Adrenal gland (tissue), 12 donors: ENCODE results near the gene TAGLN2. TPM values are rescaled to one million over a fixed set of nuclear protein-coding genes. Genes with fewer than 3 reads are reported as not detected.
A peak's percentile ranks its signal among the peaks of the same experiment; 100 is the strongest.

Experiments
- DNase-seq, 7 donors: peaks; one replicate each; pipeline ENCODE4 v3.0.0-alpha.2; 2019 to 2020
- H3K27ac ChIP-seq, 5 donors: fragments of 200-600 bp; sonication (generic) in 4 of 5; 1 replicate in 3 of 5; 2 replicates in 2 of 5; pipeline versions ENCODE4 v1.5.1 to v1.8.0; 2016 to 2020; ENCODE audit warnings: mild to moderate bottlenecking in 1 of 5
- H3K27me3 ChIP-seq: fragments of 200-600 bp; 2 replicates; pipeline ENCODE4 v1.8.0; 2021
- H3K36me3 ChIP-seq, 2 donors: fragments of 200-600 bp; replicated peaks in 1 of 2; 1 replicate in 1 of 2; 2 replicates in 1 of 2; pipeline versions ENCODE4 v1.5.1 to v1.8.0; 2018 to 2022
- H3K4me1 ChIP-seq, 2 donors: fragments of 200-600 bp; replicated peaks in 1 of 2; 1 replicate in 1 of 2; 2 replicates in 1 of 2; pipeline versions ENCODE4 v1.5.1 to v1.8.0; 2018 to 2021
- H3K4me3 ChIP-seq, 4 donors: fragments of 200-600 bp; sonication (generic) in 3 of 4; one replicate each; pipeline ENCODE4 v1.5.1; 2016 to 2018
- H3K9me3 ChIP-seq, 3 donors: fragments of 200-600 bp; sonication (generic) in 1 of 3; replicated peaks in 1 of 3; 1 replicate in 2 of 3; 2 replicates in 1 of 3; pipeline versions ENCODE4 v1.5.1 to v1.8.0; 2016 to 2021
- POLR2A ChIP-seq, 2 donors: fragments of 450-650 bp; IDR thresholded peaks; one replicate each; pipeline ENCODE4 v1.6.1; 2017; ENCODE audit warnings: antibody characterized with exemption in 2 of 2, mild to moderate bottlenecking in 2 of 2, moderate library complexity in 1 of 2
- WGBS, 4 donors: extraction: QIAGEN DNeasy Blood & Tissue Kit in 2 of 4; methylation state at CpG; one replicate each; pipeline versions ENCODE4 v1.1.5 to v1.1.7; 2013 to 2017; 5-methylcytosine and 5-hydroxymethylcytosine counted together
- intact Hi-C, 2 donors: fragments of 100-400 bp; cut with DNase I; formaldehyde crosslinking; loops; one replicate each; pipeline versions ENCODE4 v1.14.1 to v1.15.0; 2022 to 2023
- polyA plus RNA-seq, 3 donors: library from polyadenylated mRNA; stranded (reverse); fragments of 200-250 nt in 2 of 3; fragments of 350-450 nt in 1 of 3; fragmentation: Illumina TruSeq in 1 of 3; extraction: RNeasy Lipid Tissue Mini Kit (QIAGEN cat#74804) in 1 of 3; gene quantifications; one replicate each; pipeline ENCODE4 v1.2.3, GENCODE V29; 2013 to 2014
- total RNA-seq, 9 donors: library from RNA; depleted of rRNA in 4 of 9; stranded (reverse); fragments of >200 nt in 4 of 9; fragments of 120-200 nt in 1 of 9; fragmentation: NEBNext Ultra II Directional in 1 of 9; extraction: Animal tissue kit (Norgen Biotek cat#: 25700) in 1 of 9; gene quantifications; one replicate each; pipeline versions ENCODE4 v1.1.0 to v1.2.4, GENCODE V29; 2013 to 2023
- TF ChIP-seq, protein P1 (sequence below), 6 experiments: fragments of 450-650 bp in 4 of 6; fragments of 200-600 bp in 2 of 6; sonication (generic) in 1 of 6; IDR thresholded peaks; 1 replicate in 5 of 6; 2 replicates in 1 of 6; pipeline versions ENCODE4 v1.5.1 to v1.8.0; 2016 to 2021; ENCODE audit warnings: antibody characterized with exemption in 6 of 6, mild to moderate bottlenecking in 2 of 6, moderate library complexity in 1 of 6
- donor health status: healthy with polysubstance abuse.
- donor health status: Bipolar disorder and iron deficiency.
- donor health status: DM: yes; HTN: yes; CAD: no.
- donor health status: DM: no; HTN: no; CAD: no.
- donor health status: DM: no; HTN: no; CAD: no.
- donor health status: DM: yes; HTN: yes; CAD: no.

Gene TAGLN2
- total and polyA plus RNA-seq, 12 donors, result 42.3 to 215 (median 143) TPM

DNA sequence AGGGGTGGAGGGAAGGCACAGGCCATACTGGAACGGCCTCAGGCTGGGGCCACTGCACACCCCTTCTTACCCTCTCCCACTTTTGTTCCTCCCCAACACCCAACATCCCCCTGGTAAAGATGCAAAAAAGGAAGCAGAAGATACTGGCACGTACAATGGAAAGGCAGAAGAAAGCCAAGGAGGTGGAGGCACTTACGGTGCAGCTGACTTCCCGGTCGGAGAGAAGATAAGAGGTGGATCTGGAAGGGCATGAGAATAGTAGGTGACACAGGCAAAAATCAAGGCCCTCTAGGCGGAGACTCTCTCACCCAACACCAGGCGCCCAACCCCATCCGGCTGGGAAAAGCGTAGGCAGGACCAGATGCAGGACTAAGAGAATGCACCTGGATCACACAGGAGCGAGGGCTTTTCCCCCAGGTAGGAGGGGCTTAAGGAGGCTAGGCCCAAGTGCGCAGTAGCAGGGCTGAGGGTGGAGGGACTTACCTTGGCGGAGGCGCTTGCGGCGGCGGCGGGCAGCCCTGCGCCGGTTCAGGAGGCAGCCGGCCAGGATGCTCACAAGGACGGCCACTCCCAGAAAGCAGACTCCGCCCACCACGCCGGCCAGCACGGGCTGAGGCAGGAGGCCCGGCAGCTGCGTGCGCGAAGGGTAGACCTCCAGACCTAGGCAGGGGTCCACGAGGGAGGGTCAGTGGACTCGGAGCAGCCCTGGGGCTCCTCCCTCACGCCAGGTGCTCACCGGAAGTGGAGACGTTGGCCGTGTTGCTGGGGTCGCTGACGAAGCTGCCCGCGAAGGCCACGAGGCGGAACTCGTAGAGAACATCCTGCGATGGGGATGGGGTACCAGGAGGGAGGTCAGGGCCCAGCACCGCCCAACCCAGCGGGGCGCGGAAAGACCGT lies 4.1 kb upstream of the TAGLN2 start:
- peaks cover 4 to 12% of the 10 kb centered on the region in 2 donors for H3K4me1 ChIP-seq
- 79 to 87% (median 81%) methylated on average over 23 to 48 of the region's 48 CpGs for WGBS, 4 donors
- no peak overlapping the region for H3K4me3 ChIP-seq
- no peaks in the 10 kb centered on the region for H3K9me3 ChIP-seq
- H3K27me3 ChIP-seq, result no peaks in the 10 kb centered on the region
- H3K27ac ChIP-seq, result no peak overlapping the region
- TF ChIP-seq, protein P1, sequence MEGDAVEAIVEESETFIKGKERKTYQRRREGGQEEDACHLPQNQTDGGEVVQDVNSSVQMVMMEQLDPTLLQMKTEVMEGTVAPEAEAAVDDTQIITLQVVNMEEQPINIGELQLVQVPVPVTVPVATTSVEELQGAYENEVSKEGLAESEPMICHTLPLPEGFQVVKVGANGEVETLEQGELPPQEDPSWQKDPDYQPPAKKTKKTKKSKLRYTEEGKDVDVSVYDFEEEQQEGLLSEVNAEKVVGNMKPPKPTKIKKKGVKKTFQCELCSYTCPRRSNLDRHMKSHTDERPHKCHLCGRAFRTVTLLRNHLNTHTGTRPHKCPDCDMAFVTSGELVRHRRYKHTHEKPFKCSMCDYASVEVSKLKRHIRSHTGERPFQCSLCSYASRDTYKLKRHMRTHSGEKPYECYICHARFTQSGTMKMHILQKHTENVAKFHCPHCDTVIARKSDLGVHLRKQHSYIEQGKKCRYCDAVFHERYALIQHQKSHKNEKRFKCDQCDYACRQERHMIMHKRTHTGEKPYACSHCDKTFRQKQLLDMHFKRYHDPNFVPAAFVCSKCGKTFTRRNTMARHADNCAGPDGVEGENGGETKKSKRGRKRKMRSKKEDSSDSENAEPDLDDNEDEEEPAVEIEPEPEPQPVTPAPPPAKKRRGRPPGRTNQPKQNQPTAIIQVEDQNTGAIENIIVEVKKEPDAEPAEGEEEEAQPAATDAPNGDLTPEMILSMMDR (IDR thresholded peaks at IDR 0.05), result no peak
- TF ChIP-seq POLR2A (IDR thresholded peaks at IDR 0.05), result no peak
- DNase-seq, result peak in 4 of 7 donors; percentile 33 to 48 (median 36)
- intact Hi-C loops, result loop anchor here in 1 of 2 donors (5.0 kb wide), 1 partner anchor 73 kb away; no protein-coding TSS in a partner anchor
- no peaks in the 10 kb centered on the region for H3K36me3 ChIP-seq

GRCh38 chr1:159928491-159929050 lies 3.3 kb upstream of the TAGLN2 start:
- intact Hi-C loops, result no loop called here
- Histone ChIP-seq H3K27ac (no peak overlapping the region), H3K4me3 (no peak overlapping the region), H3K36me3 (no peaks in the 10 kb centered on the region), H3K27me3 (no peaks in the 10 kb centered on the region), H3K4me1 (peaks cover 4 to 18% of the 10 kb centered on the region in 2 donors), H3K9me3 (no peaks in the 10 kb centered on the region)
- no peak for TF ChIP-seq POLR2A (IDR thresholded peaks at IDR 0.05)
- TF ChIP-seq, protein P1 (IDR thresholded peaks at IDR 0.05), result no peak
- 89 to 100% (median 91%) methylated on average over 2 to 18 of the region's 18 CpGs for WGBS, 4 donors
- DNase-seq, result no peak

DNA sequence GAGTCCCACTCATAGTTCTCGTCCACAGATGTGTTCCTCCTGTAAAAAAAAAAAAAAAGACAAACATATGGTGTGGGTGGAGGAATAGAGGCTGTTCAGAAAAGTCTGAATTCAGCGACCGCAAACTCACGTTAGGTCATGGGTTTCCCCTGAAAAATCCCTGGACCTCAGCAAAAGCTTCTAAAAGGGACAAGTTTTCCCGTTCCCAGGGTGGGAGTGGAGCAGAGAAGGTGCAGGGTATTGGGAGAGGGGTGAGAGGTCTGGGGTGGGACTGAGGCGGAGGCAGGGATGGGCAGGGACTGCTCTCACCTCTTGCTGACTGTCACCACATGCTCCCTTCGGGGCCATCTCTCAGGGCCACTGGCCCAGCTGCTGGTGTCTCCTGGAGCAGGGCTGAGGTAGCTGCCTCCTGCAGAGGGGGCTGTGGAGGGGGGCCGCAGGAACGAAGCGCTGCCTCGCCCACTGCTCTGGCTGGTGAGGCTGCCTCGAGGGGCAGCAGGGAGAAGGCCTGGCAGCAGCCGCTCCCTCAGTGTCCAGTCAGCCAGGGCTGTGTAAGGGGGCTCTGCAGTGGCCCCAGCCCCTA lies 2.6 kb upstream of the TAGLN2 start:
- H3K9me3 ChIP-seq, result no peaks in the 10 kb centered on the region
- peaks cover 4 to 24% of the 10 kb centered on the region in 2 donors for H3K4me1 ChIP-seq
- DNase-seq, result no peak
- no peak overlapping the region for H3K27ac ChIP-seq
- WGBS, 4 donors, result 78 to 87% (median 83%) methylated on average over 13 of the region's 13 CpGs
- H3K36me3 ChIP-seq, result no peaks in the 10 kb centered on the region
- no peaks in the 10 kb centered on the region for H3K27me3 ChIP-seq
- TF ChIP-seq, protein P1 (IDR thresholded peaks at IDR 0.05), result no peak
- no peak for TF ChIP-seq POLR2A (IDR thresholded peaks at IDR 0.05)
- H3K4me3 ChIP-seq, result no peak overlapping the region
- intact Hi-C loops, result no loop called here

DNA sequence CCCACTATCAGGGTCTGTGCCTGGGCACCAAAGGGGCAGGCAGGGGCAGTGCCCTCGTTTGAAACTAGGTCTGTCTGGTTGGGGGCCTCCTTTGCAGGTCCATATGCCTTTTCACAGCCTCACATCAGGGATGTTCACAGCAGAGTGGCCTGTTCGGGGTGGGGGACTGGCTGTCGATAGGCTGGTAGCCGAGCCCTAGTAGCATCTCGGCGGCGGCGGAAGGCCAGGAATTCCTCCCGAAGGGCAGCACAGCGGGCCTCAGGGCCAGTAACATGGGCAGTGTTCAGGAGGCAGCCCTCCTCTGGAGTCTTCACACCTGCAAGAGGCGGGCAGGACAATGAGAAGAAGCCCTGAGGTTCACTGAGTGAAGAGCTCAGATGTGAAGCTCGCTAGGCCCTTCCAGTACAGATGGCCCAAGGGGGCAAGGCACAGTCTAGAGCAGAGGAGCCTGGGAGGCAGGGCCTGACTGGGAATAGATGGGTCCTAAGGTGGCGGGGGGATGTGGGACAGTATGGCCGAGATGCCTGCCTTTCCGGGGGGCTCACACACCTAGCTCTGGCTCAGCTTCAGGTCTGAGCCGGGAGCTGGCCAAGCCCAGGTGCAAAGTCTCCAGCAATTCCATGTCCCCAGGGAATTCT lies 2.0 kb upstream of the TAGLN2 start:
- no peak for DNase-seq
- intact Hi-C loops, result no loop called here
- peaks cover 4 to 30% of the 10 kb centered on the region in 2 donors for H3K4me1 ChIP-seq
- H3K27ac ChIP-seq, result no peak overlapping the region
- H3K9me3 ChIP-seq, result no peaks in the 10 kb centered on the region
- H3K27me3 ChIP-seq, result no peaks in the 10 kb centered on the region
- 91 to 94% (median 92%) methylated on average over 16 of the region's 16 CpGs for WGBS, 4 donors
- no peak overlapping the region for H3K4me3 ChIP-seq
- TF ChIP-seq, protein P1 (IDR thresholded peaks at IDR 0.05), result no peak
- TF ChIP-seq POLR2A (IDR thresholded peaks at IDR 0.05), result no peak
- H3K36me3 ChIP-seq, result no peaks in the 10 kb centered on the region
